HEK293 (cell line): ENCODE measurements around the gene PNMA1.

ENCODE experiments used
- CTCF ChIA-PET: fragments of 350-600 bp; formaldehyde crosslinking; extraction: SDS; loops from one replicate; lab custom pipeline; 2021; ENCODE audit warnings: antibody characterized with exemption; lab: Yijun Ruan, JAX
- POLR2A ChIA-PET: fragments of 300-600 bp; formaldehyde crosslinking; extraction: SDS; loops from one replicate; lab custom pipeline; 2020; ENCODE audit warnings: antibody characterized with exemption, inconsistent platforms; lab: Yijun Ruan, JAX
- H3K27ac ChIP-seq: fragments of 200-500 bp; sonication (Bioruptor generic); 2 replicates; pipeline ENCODE4 v1.5.1; 2014; ENCODE audit warnings: low read depth, low read length, control low read depth, inconsistent platforms; ENCODE audit errors: extremely low read depth
- H3K36me3 ChIP-seq, 2 experiments: fragments of 200-500 bp in 1 of 2; sonication (Bioruptor generic) in 1 of 2; 1 replicate in 1 of 2; 2 replicates in 1 of 2; pipeline ENCODE4 v1.5.1; 2014 to 2017; ENCODE audit warnings: inconsistent platforms in 2 of 2, low read length in 2 of 2; ENCODE audit not compliant: control insufficient read depth in 2 of 2, insufficient read depth in 1 of 2
- H3K4me1 ChIP-seq: fragments of 200-500 bp; sonication (Bioruptor generic); 2 replicates; pipeline ENCODE4 v1.5.1; 2014; ENCODE audit warnings: mild to moderate bottlenecking, low read length, inconsistent platforms; ENCODE audit not compliant: control insufficient read depth, insufficient read depth
- H3K4me3 ChIP-seq: 2 replicates; pipeline ENCODE4 v1.5.1; 2011; ENCODE audit warnings: low read depth, mild to moderate bottlenecking, control low read depth, low read length, moderate library complexity
- H3K9me3 ChIP-seq: fragments of 200-500 bp; sonication (Bioruptor generic); 2 replicates; pipeline ENCODE4 v1.5.1; 2014; ENCODE audit warnings: low read depth, low read length, inconsistent platforms; ENCODE audit not compliant: control insufficient read depth, insufficient read depth
- GLIS1 ChIP-seq: fragments of 450-650 bp; formaldehyde crosslinking; IDR thresholded peaks from 2 replicates; pipeline ENCODE4 v1.5.1; 2016; ENCODE audit warnings: missing biosample characterization, missing genetic modification characterization
- ZFHX2 ChIP-seq: fragments of 450-650 bp; formaldehyde crosslinking; conservative IDR thresholded peaks from 2 replicates; pipeline ENCODE4 v1.5.1; 2016; ENCODE audit warnings: missing biosample characterization, missing genetic modification characterization
- ZNF335 ChIP-seq: fragments of 450-650 bp; formaldehyde crosslinking; conservative IDR thresholded peaks from 2 replicates; pipeline ENCODE4 v1.5.1; 2016; ENCODE audit warnings: missing biosample characterization, missing genetic modification characterization
- TF ChIP-seq, protein P1 (sequence below): fragments of 450-650 bp; formaldehyde crosslinking; conservative IDR thresholded peaks from 2 replicates; pipeline ENCODE4 v1.5.1; 2016; ENCODE audit warnings: low read depth, missing biosample characterization, missing genetic modification characterization
- TF ChIP-seq, protein P2 (sequence below): fragments of 450-650 bp; formaldehyde crosslinking; conservative IDR thresholded peaks from 2 replicates; pipeline ENCODE4 v1.5.1; 2016; ENCODE audit warnings: low read depth, missing biosample characterization, missing genetic modification characterization
- TF ChIP-seq, protein P3 (sequence below): fragments of 450-650 bp; IDR thresholded peaks from 2 replicates; pipeline ENCODE4 v1.5.1; 2018; ENCODE audit warnings: missing biosample characterization, missing genetic modification characterization
- TF ChIP-seq, protein P4 (sequence below): fragments of 450-650 bp; formaldehyde crosslinking; IDR thresholded peaks from 2 replicates; pipeline ENCODE4 v1.5.1; 2016; ENCODE audit warnings: missing biosample characterization, missing genetic modification characterization

Gene PNMA1

DNA sequence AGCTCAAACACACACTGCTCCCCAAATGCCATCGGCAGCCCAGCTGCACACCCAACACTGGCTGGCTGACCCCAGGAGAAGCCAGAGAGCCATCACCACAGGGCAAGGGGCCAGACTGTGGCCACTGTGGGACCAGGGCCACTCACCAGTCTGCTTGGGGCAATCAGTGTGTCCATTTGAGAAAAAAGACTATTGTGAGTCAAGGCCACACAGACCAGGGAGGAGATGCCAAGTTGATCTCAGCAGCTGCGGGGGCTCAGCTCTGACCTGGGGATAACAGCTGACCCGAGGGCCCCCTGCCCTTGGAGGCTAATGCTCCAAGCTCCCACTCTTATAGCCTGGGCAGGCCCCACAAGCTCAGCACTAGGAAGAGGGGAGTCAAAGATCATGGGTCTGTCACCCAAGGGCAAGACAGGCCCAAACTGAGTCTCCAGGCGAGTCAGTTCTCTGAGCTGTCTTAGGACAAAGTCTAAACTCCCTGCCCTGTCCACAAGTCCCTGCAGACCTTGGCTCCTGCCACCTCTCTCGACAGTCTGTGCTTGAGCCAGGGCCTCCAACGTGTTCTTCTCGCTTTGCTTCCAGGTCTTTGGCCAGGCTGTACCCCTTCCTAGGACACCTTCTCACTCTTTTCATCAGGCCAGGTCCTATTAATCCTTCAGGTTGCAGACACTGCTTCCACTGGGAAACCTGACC, 30.1 kb upstream of the PNMA1 start (continued):
- TF ChIP-seq, protein P1, sequence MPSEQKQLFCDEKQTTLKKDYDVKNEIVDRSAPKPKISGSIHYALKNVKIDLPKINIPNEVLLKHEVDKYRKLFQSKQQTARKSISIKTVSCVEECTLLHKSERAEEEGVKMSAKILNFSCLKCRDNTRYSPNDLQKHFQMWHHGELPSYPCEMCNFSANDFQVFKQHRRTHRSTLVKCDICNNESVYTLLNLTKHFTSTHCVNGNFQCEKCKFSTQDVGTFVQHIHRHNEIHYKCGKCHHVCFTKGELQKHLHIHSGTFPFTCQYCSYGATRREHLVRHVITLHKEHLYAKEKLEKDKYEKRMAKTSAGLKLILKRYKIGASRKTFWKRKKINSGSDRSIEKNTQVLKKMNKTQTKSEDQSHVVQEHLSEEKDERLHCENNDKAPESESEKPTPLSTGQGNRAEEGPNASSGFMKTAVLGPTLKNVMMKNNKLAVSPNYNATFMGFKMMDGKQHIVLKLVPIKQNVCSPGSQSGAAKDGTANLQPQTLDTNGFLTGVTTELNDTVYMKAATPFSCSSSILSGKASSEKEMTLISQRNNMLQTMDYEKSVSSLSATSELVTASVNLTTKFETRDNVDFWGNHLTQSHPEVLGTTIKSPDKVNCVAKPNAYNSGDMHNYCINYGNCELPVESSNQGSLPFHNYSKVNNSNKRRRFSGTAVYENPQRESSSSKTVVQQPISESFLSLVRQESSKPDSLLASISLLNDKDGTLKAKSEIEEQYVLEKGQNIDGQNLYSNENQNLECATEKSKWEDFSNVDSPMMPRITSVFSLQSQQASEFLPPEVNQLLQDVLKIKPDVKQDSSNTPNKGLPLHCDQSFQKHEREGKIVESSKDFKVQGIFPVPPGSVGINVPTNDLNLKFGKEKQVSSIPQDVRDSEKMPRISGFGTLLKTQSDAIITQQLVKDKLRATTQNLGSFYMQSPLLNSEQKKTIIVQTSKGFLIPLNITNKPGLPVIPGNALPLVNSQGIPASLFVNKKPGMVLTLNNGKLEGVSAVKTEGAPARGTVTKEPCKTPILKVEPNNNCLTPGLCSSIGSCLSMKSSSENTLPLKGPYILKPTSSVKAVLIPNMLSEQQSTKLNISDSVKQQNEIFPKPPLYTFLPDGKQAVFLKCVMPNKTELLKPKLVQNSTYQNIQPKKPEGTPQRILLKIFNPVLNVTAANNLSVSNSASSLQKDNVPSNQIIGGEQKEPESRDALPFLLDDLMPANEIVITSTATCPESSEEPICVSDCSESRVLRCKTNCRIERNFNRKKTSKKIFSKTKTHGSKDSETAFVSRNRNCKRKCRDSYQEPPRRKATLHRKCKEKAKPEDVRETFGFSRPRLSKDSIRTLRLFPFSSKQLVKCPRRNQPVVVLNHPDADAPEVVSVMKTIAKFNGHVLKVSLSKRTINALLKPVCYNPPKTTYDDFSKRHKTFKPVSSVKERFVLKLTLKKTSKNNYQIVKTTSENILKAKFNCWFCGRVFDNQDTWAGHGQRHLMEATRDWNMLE, result no peak
- TF ChIP-seq, protein P2, sequence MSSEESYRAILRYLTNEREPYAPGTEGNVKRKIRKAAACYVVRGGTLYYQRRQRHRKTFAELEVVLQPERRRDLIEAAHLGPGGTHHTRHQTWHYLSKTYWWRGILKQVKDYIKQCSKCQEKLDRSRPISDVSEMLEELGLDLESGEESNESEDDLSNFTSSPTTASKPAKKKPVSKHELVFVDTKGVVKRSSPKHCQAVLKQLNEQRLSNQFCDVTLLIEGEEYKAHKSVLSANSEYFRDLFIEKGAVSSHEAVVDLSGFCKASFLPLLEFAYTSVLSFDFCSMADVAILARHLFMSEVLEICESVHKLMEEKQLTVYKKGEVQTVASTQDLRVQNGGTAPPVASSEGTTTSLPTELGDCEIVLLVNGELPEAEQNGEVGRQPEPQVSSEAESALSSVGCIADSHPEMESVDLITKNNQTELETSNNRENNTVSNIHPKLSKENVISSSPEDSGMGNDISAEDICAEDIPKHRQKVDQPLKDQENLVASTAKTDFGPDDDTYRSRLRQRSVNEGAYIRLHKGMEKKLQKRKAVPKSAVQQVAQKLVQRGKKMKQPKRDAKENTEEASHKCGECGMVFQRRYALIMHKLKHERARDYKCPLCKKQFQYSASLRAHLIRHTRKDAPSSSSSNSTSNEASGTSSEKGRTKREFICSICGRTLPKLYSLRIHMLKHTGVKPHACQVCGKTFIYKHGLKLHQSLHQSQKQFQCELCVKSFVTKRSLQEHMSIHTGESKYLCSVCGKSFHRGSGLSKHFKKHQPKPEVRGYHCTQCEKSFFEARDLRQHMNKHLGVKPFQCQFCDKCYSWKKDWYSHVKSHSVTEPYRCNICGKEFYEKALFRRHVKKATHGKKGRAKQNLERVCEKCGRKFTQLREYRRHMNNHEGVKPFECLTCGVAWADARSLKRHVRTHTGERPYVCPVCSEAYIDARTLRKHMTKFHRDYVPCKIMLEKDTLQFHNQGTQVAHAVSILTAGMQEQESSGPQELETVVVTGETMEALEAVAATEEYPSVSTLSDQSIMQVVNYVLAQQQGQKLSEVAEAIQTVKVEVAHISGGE, result no peak

DNA sequence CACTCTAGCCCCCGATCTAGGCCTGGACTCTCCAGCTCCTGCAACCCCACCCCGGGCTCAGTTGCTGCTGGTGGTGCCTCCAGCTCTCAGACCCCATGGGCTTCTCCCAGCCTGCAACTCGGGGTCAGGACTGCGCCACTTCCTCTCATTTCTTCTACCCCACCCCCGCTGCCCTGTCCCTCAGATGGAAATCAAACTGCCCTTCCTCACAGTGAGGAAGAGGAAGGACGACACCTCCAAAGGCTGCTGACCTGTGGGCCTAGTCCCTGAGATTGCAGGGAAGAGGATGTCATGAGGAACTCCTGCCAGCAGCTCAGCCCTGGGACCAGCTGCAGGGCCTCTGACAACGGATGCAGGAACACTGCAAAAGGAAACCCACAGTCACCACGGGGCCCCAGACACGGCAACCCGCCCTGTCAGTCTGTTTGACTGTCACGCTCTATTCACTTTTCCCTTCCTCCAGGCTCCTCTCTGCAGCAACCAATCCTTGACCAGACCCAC, 29.3 kb upstream of the PNMA1 start:
- H3K36me3 ChIP-seq, result peaks cover 0 to 20% of the 10 kb centered on the region in 2 experiments; a peak in 1 of 3 replicates
- CTCF ChIA-PET, result interaction anchor here (0.6 to 4.5 kb wide), 5 partner anchors 11 to 266 kb away, joined by 3 to 27 read pairs (median 4); partner anchors contain the start of gene ACOT2
- H3K27ac ChIP-seq, result no peak overlapping the region
- POLR2A ChIA-PET, result interaction anchor here (1.4 to 1.7 kb wide), 2 partner anchors 12 to 16 kb away, joined by 4 to 5 read pairs; a partner anchor contains a TSS
- H3K4me1 ChIP-seq, result peaks cover 22% of the 10 kb centered on the region
- H3K9me3 ChIP-seq, result no peaks in the 10 kb centered on the region
- H3K4me3 ChIP-seq, result no peak overlapping the region
- TF ChIP-seq, protein P3, sequence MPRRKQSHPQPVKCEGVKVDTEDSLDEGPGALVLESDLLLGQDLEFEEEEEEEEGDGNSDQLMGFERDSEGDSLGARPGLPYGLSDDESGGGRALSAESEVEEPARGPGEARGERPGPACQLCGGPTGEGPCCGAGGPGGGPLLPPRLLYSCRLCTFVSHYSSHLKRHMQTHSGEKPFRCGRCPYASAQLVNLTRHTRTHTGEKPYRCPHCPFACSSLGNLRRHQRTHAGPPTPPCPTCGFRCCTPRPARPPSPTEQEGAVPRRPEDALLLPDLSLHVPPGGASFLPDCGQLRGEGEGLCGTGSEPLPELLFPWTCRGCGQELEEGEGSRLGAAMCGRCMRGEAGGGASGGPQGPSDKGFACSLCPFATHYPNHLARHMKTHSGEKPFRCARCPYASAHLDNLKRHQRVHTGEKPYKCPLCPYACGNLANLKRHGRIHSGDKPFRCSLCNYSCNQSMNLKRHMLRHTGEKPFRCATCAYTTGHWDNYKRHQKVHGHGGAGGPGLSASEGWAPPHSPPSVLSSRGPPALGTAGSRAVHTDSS (tag by site-specific recombination), result peak; percentile 71
- no peak for TF ChIP-seq GLIS1 (tag by site-specific recombination)
- TF ChIP-seq, protein P4, sequence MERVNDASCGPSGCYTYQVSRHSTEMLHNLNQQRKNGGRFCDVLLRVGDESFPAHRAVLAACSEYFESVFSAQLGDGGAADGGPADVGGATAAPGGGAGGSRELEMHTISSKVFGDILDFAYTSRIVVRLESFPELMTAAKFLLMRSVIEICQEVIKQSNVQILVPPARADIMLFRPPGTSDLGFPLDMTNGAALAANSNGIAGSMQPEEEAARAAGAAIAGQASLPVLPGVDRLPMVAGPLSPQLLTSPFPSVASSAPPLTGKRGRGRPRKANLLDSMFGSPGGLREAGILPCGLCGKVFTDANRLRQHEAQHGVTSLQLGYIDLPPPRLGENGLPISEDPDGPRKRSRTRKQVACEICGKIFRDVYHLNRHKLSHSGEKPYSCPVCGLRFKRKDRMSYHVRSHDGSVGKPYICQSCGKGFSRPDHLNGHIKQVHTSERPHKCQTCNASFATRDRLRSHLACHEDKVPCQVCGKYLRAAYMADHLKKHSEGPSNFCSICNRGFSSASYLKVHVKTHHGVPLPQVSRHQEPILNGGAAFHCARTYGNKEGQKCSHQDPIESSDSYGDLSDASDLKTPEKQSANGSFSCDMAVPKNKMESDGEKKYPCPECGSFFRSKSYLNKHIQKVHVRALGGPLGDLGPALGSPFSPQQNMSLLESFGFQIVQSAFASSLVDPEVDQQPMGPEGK (tag by site-specific recombination), result no peak

DNA sequence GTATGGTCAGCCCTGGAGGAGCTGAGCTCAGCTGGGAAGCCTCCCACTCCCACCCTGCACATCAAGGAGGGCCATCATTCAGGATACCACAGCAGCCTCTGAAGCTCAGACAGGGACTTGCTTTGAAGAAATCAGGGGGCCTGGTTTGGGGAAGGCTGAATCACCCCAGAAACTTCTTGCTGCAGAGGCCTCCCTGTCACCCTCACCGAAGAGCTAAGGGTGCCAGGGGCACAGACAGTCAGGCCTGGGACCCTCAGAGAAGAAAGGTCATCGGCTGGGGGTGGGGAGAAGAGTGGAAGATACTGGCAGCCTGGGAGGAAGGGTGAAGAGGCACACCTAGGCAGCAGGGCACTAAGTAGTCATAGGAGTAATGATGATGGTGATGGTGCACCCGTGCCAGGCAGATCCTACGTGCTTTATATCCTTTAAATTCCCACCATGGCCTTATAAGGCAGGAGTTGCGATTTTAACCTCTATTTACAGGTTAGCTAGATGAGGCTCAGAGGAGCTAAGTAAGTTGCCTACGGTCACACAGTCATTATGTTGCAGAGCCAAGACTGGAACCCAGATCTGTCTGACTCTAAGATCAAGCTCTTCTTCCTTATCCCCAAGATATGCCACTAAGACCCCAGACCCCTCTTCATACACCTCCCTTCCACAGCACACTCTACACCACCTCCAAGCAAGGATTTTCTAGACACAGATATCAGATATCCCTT, 28.5 kb upstream of the PNMA1 start:
- POLR2A ChIA-PET, result interaction anchor here (1.4 to 1.7 kb wide), 2 partner anchors 11 to 17 kb away, joined by 4 to 5 read pairs; a partner anchor contains a TSS
- CTCF ChIA-PET, result interaction anchor here (0.6 to 4.5 kb wide), 3 partner anchors 13 to 1967 kb away, joined by 3 to 27 read pairs (median 13); no protein-coding TSS in a partner anchor
- Histone ChIP-seq H3K9me3 (no peaks in the 10 kb centered on the region), H3K27ac (no peak overlapping the region), H3K4me1 (peaks cover 22% of the 10 kb centered on the region), H3K4me3 (no peak overlapping the region), H3K36me3 (peaks cover 2 to 28% of the 10 kb centered on the region in 2 experiments; a peak in 2 of 3 replicates)
- no peak for TF ChIP-seq ZNF335 (tag by site-specific recombination)
- 0 out of 2 replicates have a peak, but pooled peaks have one; percentile 7 for TF ChIP-seq ZFHX2
